ACC112 (cell line): ENCODE results near the gene PIEZO1.

Experiments used
- H2AFZ ChIP-seq: fragments of 200-600 bp; sonication (generic); one replicate; pipeline ENCODE4 v1.6.0; 2017; ENCODE audit warnings: antibody characterized with exemption, low read length; ENCODE audit not compliant: unreplicated experiment
- H3K27ac ChIP-seq: fragments of 200-600 bp; sonication (generic); 2 replicates; pipeline ENCODE4 v1.5.1; 2014; ENCODE audit warnings: low read depth, mild to moderate bottlenecking, antibody characterized with exemption, low read length, moderate library complexity
- H3K27me3 ChIP-seq: fragments of 200-600 bp; sonication (generic); 2 replicates; pipeline ENCODE4 v1.6.1; 2014; ENCODE audit warnings: mild to moderate bottlenecking, antibody characterized with exemption, low read length, moderate library complexity, mixed read lengths; ENCODE audit not compliant: insufficient read depth
- H3K36me3 ChIP-seq: fragments of 200-600 bp; sonication (generic); 2 replicates; pipeline ENCODE4 v1.6.1; 2016; ENCODE audit warnings: mild to moderate bottlenecking, antibody characterized with exemption, low read length, moderate library complexity, mixed read lengths; ENCODE audit not compliant: insufficient read depth
- H3K4me1 ChIP-seq: fragments of 200-600 bp; sonication (generic); one replicate; pipeline ENCODE4 v1.6.1; 2016; ENCODE audit warnings: low read length, mixed read lengths; ENCODE audit not compliant: insufficient read depth, unreplicated experiment, control insufficient read depth
- H3K4me3 ChIP-seq: fragments of 200-600 bp; sonication (generic); 2 replicates; pipeline ENCODE4 v1.5.1; 2014; ENCODE audit warnings: mild to moderate bottlenecking, low read depth, low read length
- H3K79me2 ChIP-seq: fragments of 200-600 bp; sonication (generic); one replicate; pipeline ENCODE4 v1.6.0; 2016; ENCODE audit warnings: low read length; ENCODE audit not compliant: control insufficient read depth, unreplicated experiment, insufficient read depth

The PIEZO1 gene

GRCh38 chr16:88785106-88785924 is at the start of gene PIEZO1:
Gene PIEZO1 (minus strand): TSS chr16:88785220. CDS start chr16:88784964, 256 bp downstream.
- H3K4me1 ChIP-seq, result peaks cover 31% of the 10 kb centered on the region
- peaks cover 46% of the 10 kb centered on the region for H3K79me2 ChIP-seq
- H3K36me3 ChIP-seq, result no peaks in the 10 kb centered on the region
- H3K4me3 ChIP-seq, result peak within 1 kb of the TSS; percentile 93
- H3K27me3 ChIP-seq, result no peaks in the 10 kb centered on the region
- H2AFZ ChIP-seq, result peak within 1 kb of the TSS; percentile 81
- H3K27ac ChIP-seq, result peak within 1 kb of the TSS; percentile 82

DNA sequence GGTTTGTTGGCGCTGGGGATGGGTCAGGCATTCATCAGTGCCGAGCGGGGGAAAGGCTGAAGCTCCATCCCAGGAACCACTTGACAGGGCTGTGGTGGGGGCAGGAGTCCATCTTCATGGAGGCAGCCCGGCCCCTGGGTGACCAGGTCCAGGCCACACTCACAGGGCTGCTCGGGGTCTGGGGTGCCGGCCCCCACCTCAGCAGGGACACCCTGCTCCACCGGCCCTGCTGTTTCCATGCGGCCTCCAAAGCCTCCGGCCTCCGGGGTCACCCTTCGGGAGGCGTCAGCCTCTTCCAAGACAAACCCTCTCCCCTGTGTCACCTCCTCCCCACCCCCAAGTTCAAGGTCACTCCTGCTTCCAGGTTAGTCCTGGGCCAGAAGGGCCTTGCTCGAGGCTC is 49.6 kb upstream of the PIEZO1 start:
- no peaks in the 10 kb centered on the region for H3K79me2 ChIP-seq
- H3K4me3 ChIP-seq, result no peak overlapping the region
- no peak overlapping the region for H3K27ac ChIP-seq
- peaks cover 3% of the 10 kb centered on the region; the same call in 1 of the 2 replicates for H3K36me3 ChIP-seq
- H3K4me1 ChIP-seq, result no peaks in the 10 kb centered on the region
- no peak overlapping the region for H2AFZ ChIP-seq
- no peaks in the 10 kb centered on the region for H3K27me3 ChIP-seq

DNA sequence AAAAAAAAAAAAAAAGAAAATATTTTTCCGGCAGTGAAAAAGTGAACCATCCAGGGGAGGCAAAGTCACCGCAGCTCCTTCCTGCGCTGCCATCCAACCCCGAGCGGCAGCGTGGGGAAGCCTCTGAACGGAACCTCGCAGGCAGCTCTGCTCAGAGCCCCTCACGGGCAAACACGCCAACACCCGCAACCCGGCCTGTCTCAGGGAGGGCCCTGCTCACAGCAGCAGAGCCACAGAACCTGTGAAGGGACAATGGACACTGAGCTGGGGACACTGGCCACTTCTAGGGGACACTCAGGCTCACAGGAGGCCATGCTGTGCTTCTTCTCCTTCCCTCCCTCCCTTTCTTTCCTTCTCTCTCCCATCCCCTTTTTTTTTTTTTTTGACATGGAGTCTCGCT is 48.1 kb upstream of the PIEZO1 start:
- Histone ChIP-seq H3K4me3 (no peak overlapping the region), H3K4me1 (no peaks in the 10 kb centered on the region), H3K36me3 (no peaks in the 10 kb centered on the region), H3K79me2 (no peaks in the 10 kb centered on the region), H3K27ac (no peak overlapping the region), H2AFZ (no peak overlapping the region), H3K27me3 (no peaks in the 10 kb centered on the region)

GRCh38 chr16:88831838-88832237 is 46.8 kb upstream of the PIEZO1 start:
- Histone ChIP-seq H2AFZ (no peak overlapping the region), H3K79me2 (no peaks in the 10 kb centered on the region), H3K36me3 (no peaks in the 10 kb centered on the region), H3K27ac (no peak overlapping the region), H3K4me1 (no peaks in the 10 kb centered on the region), H3K27me3 (no peaks in the 10 kb centered on the region), H3K4me3 (no peak overlapping the region)

- Histone ChIP-seq H3K4me3 (no peak overlapping the region), H2AFZ (no peak overlapping the region), H3K27me3 (no peaks in the 10 kb centered on the region), H3K27ac (no peak overlapping the region), H3K79me2 (no peaks in the 10 kb centered on the region), H3K36me3 (no peaks in the 10 kb centered on the region), H3K4me1 (no peaks in the 10 kb centered on the region)
Observed at GRCh38 chr16:88830783-88831182, 45.8 kb upstream of the PIEZO1 start.

GRCh38 chr16:88830258-88830657 is 45.2 kb upstream of the PIEZO1 start:
- no peaks in the 10 kb centered on the region for H3K36me3 ChIP-seq
- no peaks in the 10 kb centered on the region for H3K4me1 ChIP-seq
- no peak overlapping the region for H3K27ac ChIP-seq

GRCh38 chr16:88828711-88829110 is 43.7 kb upstream of the PIEZO1 start:
- H2AFZ ChIP-seq, result no peak overlapping the region
- H3K79me2 ChIP-seq, result no peaks in the 10 kb centered on the region

More at GRCh38 chr16:88830258-88830657, 45.2 kb upstream of the PIEZO1 start:
- Histone ChIP-seq H3K27me3 (no peaks in the 10 kb centered on the region), H3K4me3 (no peak overlapping the region), H2AFZ (no peak overlapping the region), H3K79me2 (no peaks in the 10 kb centered on the region)

DNA sequence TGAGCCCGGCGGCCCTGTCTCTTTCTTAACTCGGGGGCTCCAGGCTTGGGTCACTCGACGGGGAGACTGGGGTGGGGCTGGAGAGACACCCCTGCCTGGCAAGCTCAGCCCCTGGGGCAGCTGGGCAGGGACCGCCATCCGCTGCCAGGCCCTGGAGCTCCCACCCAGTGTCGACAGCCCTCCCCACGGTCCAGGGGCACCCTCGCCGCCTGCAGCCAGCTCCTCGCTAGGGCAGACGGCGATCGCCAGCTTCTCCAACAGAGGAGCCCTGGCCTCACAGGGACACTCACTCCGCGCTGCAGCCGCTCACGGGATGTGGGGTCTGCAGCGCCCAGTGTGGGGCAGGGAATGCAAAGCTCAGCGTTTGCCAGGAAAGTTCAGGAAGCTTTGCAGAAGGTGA is 42.7 kb upstream of the PIEZO1 start:
- no peaks in the 10 kb centered on the region for H3K27me3 ChIP-seq
- H3K79me2 ChIP-seq, result no peaks in the 10 kb centered on the region
- H3K36me3 ChIP-seq, result no peaks in the 10 kb centered on the region
- no peaks in the 10 kb centered on the region for H3K4me1 ChIP-seq
- no peak overlapping the region for H3K27ac ChIP-seq
- no peak overlapping the region for H3K4me3 ChIP-seq
- H2AFZ ChIP-seq, result no peak overlapping the region

More at GRCh38 chr16:88828711-88829110, 43.7 kb upstream of the PIEZO1 start:
- no peaks in the 10 kb centered on the region for H3K36me3 ChIP-seq
- no peak overlapping the region for H3K27ac ChIP-seq
- no peaks in the 10 kb centered on the region for H3K27me3 ChIP-seq
- H3K4me3 ChIP-seq, result no peak overlapping the region
- H3K4me1 ChIP-seq, result no peaks in the 10 kb centered on the region

DNA sequence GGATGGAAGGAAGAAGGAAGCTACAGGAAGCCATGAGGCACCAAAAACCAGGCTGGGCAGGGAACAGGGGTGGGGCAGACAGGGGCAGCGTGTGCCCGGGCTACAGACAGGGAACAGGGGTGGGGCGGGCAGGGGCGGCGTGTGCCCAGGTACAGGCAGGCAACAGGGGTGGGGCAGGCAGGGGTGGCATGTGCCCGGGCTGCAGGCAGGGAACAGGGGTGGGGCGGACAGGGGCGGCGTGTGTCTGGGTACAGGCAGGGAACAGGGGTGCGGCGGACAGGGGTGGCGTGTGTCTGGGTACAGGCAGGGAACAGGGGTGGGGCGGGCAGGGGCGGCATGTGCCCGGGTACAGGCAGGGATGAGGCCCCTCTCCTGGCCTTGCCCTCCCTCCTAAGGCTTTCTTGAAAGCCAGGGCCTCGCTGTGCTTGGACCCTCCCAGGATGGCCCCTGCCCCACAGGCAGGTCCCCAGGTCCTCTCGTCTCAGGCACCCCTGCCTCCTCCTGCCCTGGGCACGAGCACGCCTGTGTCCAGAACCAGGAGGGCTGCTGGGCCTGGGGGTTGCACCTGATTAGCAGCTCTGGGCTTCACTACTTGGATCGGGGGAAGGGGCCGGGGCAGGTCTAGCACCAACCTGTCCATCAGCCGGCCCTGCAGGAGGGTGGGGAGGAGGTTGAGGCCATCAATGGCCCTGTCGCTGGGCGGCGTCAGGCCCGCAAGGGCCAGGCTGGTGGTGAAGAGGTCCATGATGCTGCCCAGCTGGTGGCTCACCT is 41.2 kb upstream of the PIEZO1 start:
- H3K36me3 ChIP-seq, result no peaks in the 10 kb centered on the region
- no peaks in the 10 kb centered on the region for H3K79me2 ChIP-seq
- no peak overlapping the region for H3K27ac ChIP-seq
- H3K27me3 ChIP-seq, result no peaks in the 10 kb centered on the region
- H3K4me1 ChIP-seq, result no peaks in the 10 kb centered on the region
- H3K4me3 ChIP-seq, result no peak overlapping the region
- no peak overlapping the region for H2AFZ ChIP-seq

GRCh38 chr16:88825146-88825545 is 40.1 kb upstream of the PIEZO1 start:
- H3K4me1 ChIP-seq, result no peaks in the 10 kb centered on the region
- H3K36me3 ChIP-seq, result no peaks in the 10 kb centered on the region
- no peaks in the 10 kb centered on the region for H3K27me3 ChIP-seq
- no peak overlapping the region for H3K4me3 ChIP-seq
- H3K79me2 ChIP-seq, result no peaks in the 10 kb centered on the region
- no peak overlapping the region for H3K27ac ChIP-seq
- H2AFZ ChIP-seq, result no peak overlapping the region
